Cortex of kidney (tissue), 1 donor: ENCODE results near the gene OSGIN1.
A peak's percentile ranks its signal among the peaks of the same experiment; 100 is the strongest.

Experiments used
- DNase-seq: peaks from one replicate; lab custom pipeline; 2025; lab: John Stamatoyannopoulos, UW

The OSGIN1 gene

GRCh38 chr16:83952940-83953795, at the start of gene OSGIN1:
OSGIN1 (plus strand) TSS chr16:83953240; CDS start chr16:83957672, 4,432 bp downstream.
- DNase-seq: peak; percentile 73

- no peak for DNase-seq
Measured at GRCh38 chr16:83903751-83904150, 49.3 kb upstream of the OSGIN1 start.

- DNase-seq: no peak
Measured at GRCh38 chr16:83906683-83907082, 46.4 kb upstream of the OSGIN1 start.

GRCh38 chr16:83907111-83907510, 45.9 kb upstream of the OSGIN1 start:
- DNase-seq: no peak

- no peak for DNase-seq
Measured at GRCh38 chr16:83907631-83908250, 45.3 kb upstream of the OSGIN1 start.

- no peak for DNase-seq
Measured at GRCh38 chr16:83908798-83909197, 44.2 kb upstream of the OSGIN1 start.

GRCh38 chr16:83911290-83911689, 41.8 kb upstream of the OSGIN1 start:
- no peak for DNase-seq

GRCh38 chr16:83912519-83913244, 40.4 kb upstream of the OSGIN1 start:
- DNase-seq: no peak

GRCh38 chr16:83913245-83913633, 39.8 kb upstream of the OSGIN1 start:
- no peak for DNase-seq

GRCh38 chr16:83914091-83914710, 38.8 kb upstream of the OSGIN1 start:
- no peak for DNase-seq

- no peak for DNase-seq
Measured at GRCh38 chr16:83915081-83915480, 38.0 kb upstream of the OSGIN1 start.

GRCh38 chr16:83915491-83915890, 37.5 kb upstream of the OSGIN1 start:
- DNase-seq: no peak

- no peak for DNase-seq
Measured at GRCh38 chr16:83917152-83918120, 35.6 kb upstream of the OSGIN1 start.

GRCh38 chr16:83920894-83921491, 32.0 kb upstream of the OSGIN1 start:
- DNase-seq: no peak

GRCh38 chr16:83923581-83924365, 29.3 kb upstream of the OSGIN1 start:
- DNase-seq: no peak

- no peak for DNase-seq
Measured at GRCh38 chr16:83924686-83925085, 28.4 kb upstream of the OSGIN1 start.

- DNase-seq: no peak
Measured at GRCh38 chr16:83925095-83925905, 27.7 kb upstream of the OSGIN1 start.

GRCh38 chr16:83925957-83926725, 26.9 kb upstream of the OSGIN1 start:
- DNase-seq: no peak
